SKM-1 (cell line): ENCODE results near the gene TMEM63A.

ENCODE experiments used
- DNase-seq: peaks from one replicate; lab custom pipeline; 2025; ENCODE audit not compliant: unreplicated experiment; lab: John Stamatoyannopoulos, UW

TMEM63A gene

DNA sequence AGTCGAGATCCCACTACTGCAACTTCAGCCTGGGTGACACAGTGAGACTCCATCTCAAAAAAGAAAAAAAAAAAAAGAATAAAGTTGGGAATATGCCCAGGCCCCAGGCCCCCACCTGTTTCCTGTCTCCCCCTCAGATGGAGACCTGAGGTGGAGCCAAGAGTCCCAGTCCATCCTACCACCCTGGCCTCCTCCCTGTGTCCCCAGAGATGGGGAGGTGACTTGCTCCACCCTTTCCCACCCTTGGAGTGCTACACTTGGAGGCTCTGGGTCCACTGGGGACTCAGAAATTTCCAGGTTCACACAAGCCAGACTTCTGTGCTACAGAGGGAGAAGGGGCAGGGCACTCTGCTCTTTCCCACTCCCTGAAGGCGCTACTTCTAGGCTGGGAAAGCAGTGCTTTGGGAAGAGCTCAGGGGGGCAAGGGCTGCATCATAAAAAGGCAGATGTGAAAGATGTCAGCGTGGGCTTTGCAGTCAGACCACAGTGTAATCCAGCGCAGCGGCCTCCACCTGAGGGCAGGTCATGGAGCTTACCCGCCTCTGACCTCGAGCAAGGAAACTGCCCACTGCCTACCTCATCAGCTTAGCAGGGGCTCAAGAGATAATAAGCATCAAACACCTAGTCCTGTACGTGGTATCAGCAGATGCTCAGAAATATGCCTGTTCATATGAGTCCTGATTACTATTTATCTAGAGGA lies 13.4 kb downstream of the TMEM63A start:
- DNase-seq: no peak

DNA sequence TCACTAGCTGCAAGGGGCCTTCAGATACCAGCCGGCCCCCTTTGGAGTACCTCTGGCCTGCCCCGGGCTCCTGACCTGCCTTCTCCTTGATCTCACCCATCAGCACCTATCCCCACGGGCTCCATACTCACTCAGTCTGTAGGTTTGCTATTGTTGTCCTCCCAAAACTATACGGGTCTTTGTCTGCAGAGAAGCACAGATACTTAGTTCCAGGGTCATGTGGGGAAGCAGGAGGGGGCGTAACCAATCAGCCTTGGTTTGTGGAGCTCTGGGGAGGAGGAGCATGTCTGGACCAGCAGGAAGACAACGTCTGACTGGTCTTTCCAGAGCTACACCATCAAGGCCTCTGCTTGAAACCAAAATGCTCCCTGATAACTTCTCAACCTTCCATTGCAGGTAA lies 15.2 kb downstream of the TMEM63A start:
- DNase-seq: no peak

DNA sequence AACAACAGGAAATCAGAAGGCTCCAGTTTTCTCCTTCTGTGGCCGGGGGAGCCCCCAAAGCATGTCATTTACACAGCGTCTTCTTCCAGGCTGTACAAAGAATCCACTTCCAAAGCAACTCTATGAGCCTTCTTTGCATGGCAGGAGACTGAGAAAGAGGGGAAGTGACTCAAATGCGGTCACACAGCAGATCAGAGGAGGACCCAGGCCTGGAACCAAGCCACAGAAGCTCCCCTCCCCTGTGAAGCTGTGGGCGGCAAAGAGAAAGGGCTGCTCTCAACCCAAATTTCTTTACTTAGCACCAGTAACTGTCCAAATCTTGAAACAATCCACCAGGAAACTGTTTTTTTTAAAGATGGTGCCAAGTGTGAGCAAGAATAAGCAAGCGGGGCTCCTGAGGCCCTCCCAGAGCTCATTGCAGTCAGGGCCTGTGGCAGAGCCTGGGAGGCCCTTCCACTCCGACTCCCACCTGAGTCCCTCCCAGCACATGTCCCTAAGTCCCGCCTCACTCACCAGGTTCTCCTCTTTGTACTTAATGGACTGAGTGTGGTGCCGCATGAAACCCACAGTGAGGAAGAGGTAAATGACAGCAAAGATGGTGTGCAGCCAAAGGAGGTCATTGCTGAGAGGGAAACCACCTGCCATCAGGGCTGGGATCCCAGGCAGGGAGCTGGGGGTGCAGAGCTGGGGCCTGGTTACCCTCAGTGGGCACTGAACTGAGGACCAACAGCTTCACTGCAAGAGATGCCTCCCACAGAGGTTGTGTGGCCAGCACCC lies 15.9 kb downstream of the TMEM63A start:
- DNase-seq: peak; percentile 91

GRCh38 chr1:225865514-225865913 lies 16.7 kb downstream of the TMEM63A start:
- DNase-seq: no peak

- DNase-seq: no peak
Observed at GRCh38 chr1:225863167-225863566, 19.0 kb downstream of the TMEM63A start.

- no peak for DNase-seq
Observed at GRCh38 chr1:225862581-225862950, 19.6 kb downstream of the TMEM63A start.

DNA sequence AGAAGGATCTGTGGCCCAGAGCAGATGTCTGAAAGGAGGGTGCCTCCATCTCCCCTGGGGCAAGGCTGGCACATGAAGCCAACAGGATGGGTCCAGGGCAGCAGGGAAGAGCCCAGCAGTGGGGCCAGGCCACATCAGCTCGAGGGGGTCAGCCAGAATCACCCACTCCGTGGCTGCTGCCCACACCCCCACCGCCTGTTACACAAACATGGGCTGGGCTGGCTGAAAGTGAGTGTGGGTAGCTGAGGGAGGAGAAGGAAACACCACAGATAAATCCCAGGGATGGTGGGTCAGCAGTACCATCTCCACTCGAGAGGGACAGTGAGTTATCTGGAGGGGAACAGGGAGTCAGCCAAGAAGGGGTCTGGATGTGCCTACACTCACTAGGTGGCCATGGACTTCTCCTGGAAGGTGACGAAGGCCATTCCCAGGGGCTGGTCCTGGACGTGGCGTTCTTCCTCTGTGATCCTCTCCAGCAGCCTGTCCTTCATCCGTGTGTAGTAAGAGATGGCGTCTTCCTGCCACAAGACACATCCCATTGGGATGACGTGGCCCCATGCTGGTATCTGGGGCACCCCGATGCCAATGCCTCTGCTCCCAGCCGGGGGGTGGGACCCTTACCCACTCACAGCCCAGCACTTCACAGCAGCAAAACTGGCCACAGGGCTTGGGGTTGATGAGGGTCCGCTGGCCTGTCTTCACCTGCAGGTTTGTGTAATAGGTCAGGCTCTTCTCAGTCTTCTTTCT lies 20.2 kb downstream of the TMEM63A start:
- DNase-seq: no peak

DNA sequence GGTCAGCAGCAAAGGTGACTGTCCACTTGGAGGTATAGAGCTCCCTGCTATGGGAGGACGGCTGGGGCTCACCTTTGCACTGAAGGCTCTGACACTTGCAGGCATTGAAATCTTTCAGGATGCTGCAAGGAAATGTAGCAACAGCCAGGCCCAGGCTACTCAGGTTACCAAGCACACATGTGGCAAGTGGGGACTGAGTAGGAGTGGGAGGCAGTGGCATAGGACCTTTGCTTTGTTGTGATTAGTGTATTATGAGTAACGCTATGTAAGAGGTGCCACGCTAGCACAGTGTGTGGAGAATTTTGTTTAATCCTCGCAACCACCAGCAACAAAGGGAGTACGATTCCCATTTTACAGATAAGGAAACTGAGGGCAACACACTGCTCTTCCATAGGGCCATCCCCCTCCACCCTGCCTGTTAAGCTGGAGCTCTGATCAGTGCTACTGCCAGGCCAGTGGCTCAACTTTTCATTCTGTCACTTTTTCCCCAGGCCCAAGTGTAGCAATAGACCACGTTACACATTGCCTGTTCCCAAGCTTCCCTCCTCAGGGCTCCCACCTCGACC lies 21.2 kb downstream of the TMEM63A start:
- DNase-seq: no peak

DNA sequence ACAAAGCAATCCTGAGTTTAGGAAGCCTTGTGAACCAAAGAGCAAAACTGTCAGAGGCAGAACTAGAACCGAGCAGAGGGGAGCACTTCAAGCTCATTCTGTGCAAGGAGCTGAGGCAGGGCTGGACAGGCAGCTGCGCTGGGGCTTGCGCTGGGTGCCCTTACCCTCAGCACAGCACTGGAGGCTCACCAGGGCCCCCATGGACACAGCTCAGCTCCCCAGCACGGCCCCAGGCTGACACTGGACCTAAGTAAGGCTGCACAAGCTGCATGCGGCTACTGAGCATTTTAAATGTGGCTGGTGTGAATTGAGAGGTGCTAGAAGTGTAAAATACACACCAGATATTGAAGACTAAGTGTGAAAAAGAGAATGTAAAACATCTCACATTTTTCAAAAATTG lies 22.1 kb downstream of the TMEM63A start:
- no peak for DNase-seq

GRCh38 chr1:225859151-225859550 lies 23.0 kb downstream of the TMEM63A start:
- DNase-seq: no peak

DNA sequence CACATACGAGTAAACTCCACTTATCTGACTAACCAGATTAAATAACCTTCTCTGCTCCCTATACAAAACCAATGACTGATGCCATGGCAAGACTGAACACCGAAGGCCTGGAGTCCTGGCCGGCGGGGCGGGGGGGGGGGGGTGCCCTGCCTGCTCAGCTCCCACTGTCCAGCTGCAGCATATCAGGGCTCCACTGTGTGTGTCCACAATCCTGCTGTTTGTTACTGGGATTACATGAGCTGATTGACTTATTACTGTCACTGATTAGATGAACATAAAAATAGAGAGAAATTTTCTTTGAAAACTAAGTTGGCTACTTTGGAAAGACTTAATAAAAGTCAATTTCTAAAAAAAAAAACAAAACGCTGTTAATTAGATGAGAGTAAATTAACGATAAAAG lies 24.9 kb downstream of the TMEM63A start:
- DNase-seq: no peak

- no peak for DNase-seq
Observed at GRCh38 chr1:225855503-225856300, 26.5 kb downstream of the TMEM63A start.

DNA sequence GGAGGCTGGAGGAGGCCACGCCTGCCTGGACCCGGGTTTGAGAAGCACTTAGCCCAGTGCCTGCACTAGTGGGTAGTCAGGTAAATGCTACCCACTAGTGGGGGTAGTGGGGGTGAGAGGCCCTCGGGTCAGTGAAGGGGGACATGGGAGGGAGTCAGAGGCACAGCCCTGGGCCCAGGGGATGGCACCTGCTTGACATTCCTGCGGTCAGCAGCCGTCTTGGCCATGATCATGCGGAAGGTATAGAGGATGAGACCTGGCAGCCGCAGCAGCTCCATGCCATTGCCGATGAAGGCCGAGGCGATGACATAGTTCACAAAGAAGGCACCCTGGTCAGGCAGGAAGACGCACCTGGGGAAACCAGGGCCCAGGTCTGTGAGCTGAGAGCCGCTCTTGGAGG lies 28.7 kb downstream of the TMEM63A start:
- no peak for DNase-seq

GRCh38 chr1:225852413-225853124 lies 29.6 kb downstream of the TMEM63A start:
- no peak for DNase-seq

DNA sequence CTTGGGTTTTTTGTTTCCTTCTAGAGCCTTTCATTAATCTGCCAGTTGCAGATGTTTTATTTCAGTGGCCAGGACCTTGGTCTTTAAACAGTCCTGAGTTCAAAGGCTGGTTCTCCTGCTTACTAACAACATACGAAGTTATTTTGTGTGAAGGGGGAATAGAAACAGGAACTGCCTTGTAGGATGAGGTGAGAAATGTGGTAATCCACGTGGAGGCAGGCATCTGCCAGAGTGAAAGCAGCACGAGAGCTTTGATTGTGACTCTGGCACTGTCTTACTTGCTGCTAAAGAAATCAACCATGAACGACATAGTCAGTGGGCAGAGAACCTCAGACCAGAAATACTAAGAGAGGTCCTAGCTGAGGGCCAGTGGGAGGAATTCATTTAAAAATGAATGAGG lies 30.4 kb downstream of the TMEM63A start:
- peak; percentile 68 for DNase-seq

GRCh38 chr1:225850370-225850769 lies 31.8 kb downstream of the TMEM63A start:
- no peak for DNase-seq

DNA sequence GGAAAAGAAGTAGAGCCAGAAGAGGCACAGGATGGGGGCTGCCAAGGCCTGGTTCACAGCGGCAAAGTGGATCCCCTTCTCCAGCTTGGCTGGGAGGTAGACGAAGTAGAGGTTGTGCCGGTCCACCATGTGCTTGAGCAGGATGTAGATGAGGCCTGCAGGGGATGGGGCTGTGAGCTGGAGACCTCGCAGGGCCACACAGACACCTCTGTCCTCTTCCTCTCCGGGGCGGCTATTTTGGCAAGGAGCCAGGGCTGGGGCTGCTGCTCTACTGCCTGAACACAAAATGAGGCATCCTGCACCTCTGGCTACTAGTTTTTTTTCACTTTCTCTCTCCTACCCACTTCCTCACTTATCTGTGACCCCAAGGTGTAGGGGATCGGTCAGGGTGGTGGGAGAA lies 32.3 kb downstream of the TMEM63A start:
- DNase-seq: no peak

- no peak for DNase-seq
Observed at GRCh38 chr1:225848030-225848955, 33.9 kb downstream of the TMEM63A start.

DNA sequence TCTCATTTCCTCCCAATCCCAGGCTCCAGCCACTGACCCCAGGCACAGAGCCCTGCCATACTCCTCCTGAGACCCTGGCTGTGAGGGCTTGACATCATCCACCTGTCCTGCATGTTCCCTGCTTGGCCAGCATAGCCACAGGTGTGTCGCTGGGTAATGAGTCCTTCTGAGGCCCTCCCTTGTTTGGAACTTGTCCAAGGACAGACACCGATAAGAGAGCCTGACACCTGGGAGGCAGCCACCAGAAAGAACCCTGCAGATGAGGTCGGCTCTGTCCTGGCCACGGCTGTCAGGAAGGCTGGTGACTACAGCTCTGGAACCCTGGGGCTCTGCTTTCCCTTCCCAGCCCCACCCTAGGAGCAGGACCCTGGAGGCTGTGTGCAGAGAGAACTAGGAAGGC lies 34.6 kb downstream of the TMEM63A start:
- DNase-seq: no peak
